ENCODE data around the gene IRX4.
"Not testable (repeated sequence)": the region's sequence is repeated elsewhere in the genome, so short reads cannot be mapped to it uniquely, and the experiment has no call there.

IRX4 gene

DNA sequence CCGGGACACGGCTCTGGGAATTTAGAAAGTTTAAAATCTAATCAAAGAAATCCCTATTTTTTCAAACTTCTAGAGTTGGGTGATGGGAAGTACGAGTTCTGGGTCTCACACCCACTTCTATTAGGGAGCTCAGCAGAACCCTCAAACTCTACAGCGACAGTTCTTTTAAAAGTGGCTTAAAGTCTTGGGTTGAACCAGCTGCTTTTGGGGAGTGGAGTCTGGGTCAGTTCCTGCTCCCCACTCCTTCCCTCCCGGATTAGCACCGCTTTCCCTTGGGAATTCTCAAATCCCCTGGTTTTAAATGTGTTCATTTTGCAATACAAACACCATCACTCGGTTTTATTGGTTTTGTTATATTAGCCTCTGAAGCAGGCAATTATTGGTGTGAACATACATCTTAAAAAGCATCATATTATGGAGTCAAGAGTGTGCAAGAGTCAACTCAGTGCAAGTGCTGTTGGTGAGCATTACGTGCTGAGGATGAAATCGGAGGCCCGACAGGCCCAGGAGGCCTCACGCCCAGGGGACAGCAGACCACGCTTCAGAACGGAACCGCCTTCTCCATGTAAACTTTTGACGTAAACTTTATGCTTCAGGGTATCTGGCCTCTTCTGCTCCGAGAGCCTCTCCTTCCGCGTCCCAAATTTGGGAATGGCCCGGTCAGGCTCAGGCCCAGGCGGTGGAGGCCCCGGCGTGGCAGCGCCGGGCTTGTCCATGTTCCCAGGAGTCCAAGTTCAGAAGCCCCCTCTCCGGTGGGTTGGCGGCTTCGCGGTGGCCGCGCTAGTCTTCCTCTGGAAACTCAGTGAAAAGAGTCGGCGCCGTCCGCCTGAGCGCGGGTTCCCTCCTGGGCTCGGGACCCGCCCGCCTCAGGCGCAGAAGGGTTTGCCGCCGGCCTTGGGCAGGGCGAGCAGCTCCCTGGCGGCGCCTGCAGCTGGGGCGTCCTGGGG is 5.3 kb downstream of the IRX4 start:
- no peak for DNase-seq

DNA sequence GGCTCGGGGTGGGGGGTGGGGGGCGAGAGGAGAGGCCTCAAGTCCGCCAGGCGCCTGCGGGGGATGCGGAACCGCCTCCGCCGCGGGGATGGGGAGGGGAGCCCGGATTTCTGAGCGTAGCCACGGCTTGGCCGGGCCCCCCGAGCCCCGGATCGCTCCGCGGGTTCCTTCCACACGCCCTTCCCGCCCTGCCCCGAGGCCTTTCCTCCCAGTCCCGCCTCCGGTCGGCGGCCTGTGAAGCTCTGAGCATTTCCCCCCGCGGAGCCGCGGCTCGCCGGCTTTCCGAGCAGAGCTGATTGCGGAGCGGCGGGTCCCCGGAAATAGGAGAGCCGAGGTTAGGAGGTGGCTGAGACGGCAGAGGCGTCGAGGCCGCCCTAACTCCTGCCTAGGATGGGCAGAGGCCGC is 6.1 kb downstream of the IRX4 start:
- no peak for DNase-seq

DNA sequence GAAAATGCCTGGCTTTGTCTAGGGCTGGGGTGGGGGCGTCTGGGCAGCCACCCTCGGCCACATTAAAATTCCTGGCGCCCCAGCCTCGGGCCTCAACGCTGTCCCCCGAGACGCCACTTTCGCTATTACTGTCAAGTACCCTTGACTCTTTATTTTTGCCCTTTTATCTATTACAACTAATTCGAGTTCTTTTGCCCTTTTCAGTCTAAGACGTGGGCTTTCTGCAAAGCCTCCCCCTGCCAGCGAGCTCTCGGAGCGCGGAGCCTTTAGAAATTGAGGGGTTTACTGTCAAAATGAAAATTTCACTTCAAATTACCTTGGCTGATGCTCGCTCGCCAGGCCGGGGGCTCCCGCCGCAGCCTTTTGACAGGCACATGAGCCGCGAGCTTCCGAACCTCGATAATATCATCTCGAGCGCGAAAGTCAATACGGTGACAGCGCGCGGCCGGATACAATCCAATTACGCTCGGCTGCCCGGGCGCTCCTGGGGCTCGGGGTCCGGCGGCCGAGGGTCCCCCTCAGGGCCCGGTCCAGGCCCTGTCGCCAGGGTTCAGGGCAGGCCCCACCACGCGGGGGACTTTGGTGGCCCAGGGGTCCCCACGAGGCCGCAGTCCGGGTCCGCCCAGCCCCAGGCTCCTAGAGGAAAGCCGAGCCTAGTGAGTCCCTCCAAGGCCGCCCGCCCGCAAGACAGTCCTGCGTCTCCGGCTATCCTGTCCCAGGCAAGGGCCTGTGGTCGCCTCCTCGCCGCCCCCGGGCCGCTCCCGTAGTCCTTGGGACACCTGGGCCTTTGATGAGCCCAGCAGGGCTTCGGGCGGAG is 6.7 kb downstream of the IRX4 start:
- no peak for DNase-seq

DNA sequence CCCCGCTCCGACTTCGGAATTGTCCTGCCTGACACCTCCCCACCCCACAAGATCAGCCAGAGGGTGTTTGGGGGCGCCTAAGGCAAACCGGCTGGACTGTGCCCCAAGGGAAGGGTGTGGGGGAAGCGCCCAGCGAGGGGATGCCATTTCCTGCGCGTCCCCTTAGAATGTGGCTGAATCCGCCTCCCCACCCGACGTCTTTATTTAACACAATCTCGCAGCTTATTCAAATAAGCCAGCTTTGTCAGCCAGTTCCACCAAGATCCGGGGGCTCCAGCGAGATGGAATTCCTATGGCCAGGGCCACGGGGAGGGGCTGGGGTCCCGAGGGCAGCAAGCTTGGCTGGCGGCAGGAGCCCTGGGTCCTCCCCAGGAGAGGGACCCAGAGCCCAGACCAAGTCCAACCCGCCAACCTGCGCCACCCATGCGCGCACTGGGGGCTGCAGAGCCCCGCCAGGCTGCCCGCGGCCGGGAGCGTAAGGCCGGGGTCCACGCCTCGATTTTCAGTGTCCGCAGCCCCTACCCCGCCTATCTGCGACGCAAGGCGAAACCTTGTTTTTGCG is 7.4 kb downstream of the IRX4 start:
- DNase-seq = no peak

DNA sequence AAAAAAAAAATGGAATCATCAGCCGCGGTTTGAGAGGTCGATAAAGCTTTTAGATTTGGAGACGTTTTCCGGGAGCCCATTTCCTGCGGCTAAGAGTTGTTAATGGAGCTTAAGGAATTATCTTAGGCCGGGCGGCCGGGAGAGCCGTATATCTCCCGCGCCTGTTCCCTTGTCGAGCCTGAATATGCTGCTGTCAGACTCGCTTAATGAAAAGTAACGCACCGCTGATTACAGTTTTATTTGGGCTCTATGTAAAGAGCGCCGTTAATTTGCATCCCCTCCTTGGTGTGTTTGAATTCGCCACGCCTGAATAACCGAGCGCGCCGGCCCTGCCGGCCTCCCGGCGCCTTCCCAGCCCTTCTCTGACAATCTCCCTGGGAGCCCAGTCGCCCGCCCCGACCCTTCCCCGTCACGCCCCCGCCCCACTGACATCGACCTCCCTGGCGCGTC is 7.9 kb downstream of the IRX4 start:
- no peak for DNase-seq

DNA sequence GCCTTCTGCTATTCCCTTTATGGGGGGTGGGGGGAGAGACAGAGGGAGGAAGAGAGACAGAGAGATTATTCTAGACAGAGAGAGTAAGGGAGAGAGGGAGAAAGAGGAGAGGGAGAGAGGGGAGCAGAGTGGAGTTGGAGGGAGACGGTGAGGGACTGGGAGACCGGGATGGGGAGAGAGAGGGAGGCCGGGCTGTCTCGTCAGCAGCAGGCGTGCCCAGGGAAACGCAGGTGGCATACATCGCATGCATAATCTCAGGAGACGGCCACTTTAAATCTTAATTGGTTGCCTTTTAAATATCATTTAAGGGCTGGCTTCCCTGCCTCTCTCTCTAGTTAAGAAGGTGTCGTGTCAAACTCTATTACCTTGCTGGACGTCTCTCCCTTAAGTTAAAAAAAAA is 8.4 kb downstream of the IRX4 start:
- no peak for DNase-seq

DNA sequence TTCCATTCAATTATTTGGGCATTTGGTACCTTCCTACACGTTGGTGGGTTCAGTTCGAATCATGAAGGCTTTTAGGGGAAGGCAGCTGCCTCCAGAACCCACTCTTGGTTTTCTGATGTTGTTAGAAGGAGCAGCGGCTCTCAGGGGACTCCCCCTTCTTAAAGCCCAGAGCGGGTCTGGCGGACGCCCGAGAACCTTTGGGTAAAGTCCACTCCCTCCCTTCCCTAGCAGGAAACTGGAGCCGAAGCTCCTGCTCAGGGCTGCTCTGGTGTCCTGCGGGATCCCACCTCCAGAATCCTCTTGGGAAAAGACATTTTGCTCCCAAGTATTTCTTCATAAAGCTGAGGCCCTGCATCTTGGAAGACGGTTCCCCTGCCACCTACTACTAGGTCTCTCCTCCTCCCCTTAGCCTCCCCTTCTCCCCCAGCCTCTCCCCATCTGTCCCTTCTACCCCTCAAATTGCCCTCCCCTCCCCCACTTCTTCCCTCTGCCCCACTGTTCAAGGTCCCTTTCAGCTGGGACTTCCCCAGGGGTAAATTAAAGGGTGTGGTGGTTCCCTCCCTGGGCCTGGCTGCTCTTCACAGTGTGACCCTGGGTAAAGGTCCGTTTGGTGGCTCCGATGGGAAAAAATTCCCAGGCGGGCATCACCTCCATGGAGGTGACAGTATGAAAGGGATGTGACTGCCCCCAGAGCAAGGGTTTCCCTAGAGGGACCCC is 9.3 kb downstream of the IRX4 start:
- no peak for DNase-seq

DNA sequence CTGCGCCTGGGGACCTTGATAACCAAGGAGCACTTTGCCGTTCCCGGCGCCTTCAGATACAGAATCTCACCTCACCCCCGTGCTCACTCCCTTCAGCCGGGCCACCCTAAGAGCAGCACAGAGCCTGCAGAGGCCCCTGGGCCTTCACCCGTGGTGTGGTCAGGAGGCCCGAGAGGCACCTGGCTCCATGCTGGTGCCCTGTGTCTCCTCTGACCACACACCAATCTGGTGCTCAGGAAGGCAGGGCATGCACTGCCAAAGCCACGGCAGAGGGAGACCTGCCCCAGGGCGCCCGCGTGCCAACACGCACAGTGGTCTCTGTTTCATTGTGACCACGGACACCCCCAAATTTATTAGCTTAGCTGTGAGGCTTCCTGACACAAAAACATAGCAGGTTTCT is 11.3 kb downstream of the IRX4 start:
- DNase-seq = no peak

DNA sequence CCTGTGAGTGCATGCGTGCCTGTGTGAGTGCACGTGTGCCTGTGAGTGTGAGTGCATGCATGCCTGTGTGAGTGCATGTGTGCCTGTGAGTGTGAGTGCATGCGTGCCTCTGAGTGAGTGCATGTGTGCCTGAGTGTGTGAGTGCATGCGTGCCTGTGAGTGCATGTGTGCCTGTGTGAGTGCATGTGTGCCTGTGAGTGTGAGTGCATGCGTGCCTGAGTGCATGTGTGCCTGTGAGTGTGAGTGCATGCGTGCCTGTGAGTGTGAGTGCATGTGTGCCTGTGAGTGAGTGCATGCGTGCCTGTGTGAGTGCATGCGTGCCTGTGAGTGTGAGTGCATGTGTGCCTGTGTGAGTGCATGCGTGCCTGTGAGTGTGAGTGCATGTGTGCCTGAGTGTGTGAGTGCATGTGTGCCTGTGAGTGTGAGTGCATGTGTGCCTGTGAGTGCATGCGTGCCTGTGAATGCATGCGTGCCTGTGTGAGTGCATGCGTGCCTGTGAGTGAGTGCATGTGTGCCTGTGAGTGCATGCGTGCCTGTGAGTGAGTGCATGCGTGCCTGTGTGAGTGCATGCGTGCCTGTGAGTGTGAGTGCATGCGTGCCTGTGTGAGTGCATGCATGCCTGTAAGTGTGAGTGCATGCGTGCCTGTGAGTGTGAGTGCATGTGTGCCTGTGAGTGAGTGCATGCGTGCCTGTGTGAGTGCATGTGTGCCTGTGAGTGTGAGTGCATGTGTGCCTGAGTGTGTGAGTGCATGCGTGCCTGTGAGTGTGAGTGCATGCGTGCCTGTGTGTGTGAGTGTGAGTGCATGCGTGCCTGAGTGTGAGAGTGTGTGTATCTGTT is 12.1 kb downstream of the IRX4 start:
- DNase-seq = not testable (repeated sequence)

DNA sequence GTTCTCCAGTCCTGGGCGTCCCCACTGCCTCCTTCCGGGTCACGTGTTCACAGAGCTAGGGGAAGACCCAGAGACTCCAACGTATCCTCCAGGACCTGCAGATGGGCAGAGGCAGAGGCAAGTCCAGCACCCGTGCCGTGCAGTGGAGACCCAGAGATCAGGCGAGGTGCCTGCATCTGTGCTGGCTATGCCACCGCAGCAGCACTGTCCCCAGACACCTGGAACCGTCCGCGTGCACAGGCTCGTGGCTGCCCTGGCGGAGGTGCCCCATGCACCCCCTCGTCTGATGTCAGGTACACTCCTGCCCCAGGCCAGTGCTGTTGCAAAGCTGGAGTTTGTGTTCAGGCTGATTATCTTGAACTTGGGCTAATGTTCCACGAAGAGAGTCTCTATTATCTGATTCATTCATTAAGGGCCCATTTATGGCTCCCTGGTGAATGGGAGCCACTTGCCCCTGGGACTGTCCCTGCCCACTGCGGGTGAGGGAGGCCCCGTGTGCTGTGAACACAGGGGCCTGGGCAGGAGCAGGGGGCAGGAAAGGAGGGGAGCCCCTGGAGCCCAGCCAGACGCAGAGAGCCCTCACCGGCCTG is 13.7 kb downstream of the IRX4 start:
- DNase-seq = no peak

DNA sequence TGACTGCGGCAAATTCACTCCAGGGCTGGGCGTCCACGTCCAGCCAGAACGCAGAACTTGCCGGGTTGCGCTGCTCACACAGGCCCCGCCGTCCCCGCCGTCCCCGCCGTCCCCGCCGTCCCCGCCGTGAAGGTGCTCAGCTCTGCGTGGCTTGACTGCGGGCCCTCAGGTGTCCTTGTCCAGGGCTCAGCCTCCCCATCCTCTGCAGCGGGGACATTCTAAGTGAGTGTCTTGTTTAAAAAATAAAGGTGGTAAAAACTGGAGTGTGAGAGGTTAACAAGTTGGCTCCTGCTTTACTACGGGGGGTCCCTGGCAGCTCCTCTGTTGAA is 14.9 kb downstream of the IRX4 start:
- no peak for DNase-seq

DNA sequence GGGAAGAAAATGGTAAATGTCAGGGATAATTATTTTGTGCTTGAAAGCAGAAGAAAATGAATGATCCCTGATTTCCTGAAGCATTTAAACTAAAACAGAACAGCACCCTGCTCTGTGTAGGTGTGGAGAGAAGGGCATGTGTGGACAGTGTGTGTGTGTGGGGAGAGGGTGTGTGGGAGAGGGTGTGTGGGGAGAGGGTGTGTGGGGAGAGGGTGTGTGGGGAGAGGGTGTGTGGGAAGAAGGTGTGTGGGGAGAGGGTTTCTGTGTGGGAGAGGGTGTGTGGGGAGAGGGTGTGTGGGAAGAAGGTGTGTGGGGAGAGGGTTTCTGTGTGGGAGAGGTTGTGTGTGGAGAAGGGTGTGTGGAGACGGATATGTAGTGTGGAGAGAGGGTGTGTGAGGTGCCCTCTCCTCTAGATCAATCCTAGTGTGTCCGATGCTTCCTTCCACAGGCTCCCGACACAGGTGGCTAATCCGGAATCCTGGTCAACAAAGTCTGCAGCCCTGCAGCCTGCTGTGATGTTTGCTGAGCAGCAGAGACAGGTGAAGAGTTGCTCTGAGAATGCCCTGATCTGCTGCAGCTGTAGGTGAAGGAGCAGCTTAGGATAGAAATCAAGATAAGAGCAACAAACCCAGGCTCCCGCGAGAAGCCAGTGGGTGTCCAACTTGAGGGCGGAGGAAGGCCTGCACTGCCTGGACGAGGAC is 15.5 kb downstream of the IRX4 start:
- DNase-seq = no peak

DNA sequence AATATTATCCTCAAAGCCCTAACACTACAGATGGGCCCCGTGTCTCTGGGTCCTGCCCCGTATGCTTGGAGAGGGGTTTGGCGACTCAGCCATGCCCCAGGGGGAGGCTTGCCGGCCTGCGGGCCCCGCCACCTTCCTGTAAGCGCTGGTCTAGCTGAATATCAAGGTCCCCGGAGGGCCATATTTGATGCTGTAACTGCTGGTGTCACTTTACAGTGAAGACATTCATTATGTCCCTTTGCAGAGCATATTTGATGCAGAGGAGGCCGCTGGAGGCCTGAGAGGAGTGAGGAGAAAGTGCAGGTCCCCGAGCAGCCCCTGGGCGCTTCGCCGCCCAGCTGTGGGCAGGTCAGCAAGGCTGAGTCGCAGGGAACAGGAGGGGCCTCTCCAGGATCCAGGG is 16.8 kb downstream of the IRX4 start:
- DNase-seq = no peak

DNA sequence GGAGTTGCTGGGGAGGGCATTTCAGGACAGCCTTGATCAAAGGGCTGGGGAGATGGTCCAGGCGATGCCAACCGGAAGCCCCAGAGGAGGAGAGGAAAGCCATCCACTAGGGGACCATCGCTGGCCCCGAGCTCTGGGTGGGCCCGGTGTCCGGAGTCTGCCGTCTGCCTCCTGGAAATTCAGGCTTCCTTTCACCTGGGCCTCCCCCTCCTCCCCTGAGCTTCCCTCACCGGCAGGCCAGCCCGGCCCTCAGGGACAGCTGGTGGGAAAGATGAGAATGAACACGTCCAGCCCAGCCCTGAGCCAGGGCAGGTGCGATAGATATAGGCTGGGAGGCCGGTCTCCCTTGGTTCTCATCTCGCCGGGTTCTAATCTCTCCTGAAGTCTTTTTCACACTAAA is 17.2 kb downstream of the IRX4 start:
- no peak for DNase-seq

DNA sequence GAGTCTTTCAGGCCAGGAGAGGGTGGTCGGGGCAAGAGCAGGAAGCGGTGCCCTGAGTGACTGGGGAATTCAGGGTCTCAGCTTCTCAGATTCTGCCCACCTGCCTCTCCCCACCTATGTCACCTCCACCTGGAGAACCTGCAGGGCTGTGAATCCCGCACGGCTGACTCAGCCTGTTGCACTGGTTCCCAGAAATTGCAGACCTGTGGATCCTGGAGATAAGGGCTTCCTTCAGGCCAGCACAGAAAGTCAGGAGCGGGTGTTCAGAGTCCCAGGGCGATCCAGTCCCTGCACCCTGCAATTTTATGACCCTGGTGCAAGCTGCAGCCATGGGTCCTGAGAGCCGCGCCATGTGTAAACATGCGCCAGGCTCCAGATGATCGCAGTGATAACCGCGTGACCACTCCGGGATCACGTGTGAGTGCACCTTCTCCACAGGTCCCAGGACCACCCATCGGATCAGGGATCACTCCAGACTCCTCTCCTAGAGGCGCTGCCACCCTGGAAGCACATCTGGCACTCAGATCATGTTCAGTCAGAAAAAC is 17.8 kb downstream of the IRX4 start:
- DNase-seq = no peak

DNA sequence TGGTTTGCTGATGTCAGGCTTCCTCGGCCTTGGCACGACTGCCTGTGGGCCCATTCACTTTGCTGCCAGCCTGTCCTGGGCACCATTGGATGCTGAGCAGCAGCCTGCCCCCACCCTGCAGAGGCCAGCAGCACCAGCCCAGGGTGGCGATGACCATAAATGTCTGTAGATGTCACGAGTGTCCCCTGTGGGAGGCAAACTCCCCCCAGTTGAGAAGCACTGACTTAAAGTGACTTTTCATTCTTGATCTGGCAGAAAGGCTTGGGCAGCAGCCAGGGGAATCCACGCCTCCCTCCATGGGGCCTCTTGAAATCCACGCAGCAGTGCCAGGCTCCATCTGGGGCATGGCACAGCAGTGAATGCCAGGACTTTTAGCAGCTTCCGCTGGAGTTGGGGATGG is 21.8 kb downstream of the IRX4 start:
- DNase-seq = no peak

DNA sequence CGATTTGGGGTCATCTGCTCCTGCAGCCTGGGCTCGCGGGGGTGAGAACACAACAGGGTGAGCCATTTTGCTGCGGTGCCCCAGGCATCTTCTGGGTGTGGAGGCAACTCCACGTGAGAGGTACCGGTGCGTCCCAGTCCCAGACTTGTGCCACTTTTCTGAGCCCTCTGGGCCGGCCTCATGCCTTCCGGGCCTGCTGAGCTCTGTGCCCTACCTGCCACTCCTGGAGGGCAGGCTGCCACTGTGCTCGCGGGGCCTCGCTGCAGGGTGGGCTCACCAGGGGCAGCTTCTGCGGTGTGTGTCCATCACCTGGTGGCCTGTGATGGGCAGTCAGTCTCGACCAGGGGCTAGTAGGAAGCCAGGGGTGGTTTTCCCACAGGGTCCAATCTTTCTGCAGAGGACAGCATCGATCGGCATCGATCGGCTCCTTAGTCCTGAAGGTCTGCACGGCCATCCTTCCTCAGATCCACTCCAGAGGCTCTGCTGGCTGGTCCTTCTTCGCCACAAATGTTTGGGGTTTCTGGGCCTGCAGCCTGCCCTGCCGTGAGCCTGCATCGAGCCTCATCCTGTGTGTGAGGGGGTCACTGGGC is 22.6 kb downstream of the IRX4 start:
- no peak for DNase-seq

DNA sequence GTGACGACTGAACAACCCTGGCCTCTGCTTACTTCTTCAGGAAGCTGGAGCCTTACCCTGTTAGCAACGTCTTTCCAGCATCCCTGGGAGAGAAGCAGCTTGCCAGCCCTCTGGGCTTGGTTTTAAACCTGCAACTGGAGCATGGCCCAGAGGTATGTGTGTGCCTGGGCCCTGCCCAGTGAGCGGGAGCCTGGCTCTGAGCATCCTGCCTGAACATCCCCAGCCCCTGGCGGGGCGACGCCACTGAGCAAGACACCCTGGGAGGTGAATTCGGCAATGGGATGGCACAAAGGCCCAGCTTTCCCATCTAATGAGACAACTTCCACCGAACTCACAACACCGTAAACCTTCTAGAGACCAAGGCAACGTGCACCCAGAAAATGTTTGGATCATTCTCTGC is 23.6 kb downstream of the IRX4 start:
- no peak for DNase-seq

DNA sequence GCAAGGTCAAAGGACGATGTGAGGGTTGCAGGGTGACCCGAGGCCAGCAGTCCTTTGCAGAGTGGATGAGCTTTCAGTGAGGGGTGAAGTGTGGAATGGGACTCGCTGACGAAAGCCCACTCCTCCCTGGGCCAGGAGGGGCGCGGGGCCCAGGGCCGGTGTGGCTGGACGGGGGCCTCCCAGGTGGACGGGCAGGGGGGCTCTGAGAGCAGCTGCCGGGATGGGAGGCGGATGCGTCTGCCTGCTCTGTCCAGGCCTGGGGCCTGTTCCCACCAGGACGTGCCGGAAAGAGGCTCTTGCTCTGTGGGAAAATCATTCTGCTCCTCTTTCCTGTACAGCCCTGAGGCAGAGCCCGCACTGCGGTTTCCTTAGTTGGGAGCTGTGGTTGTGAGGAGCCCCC is 24.3 kb downstream of the IRX4 start:
- no peak for DNase-seq

DNA sequence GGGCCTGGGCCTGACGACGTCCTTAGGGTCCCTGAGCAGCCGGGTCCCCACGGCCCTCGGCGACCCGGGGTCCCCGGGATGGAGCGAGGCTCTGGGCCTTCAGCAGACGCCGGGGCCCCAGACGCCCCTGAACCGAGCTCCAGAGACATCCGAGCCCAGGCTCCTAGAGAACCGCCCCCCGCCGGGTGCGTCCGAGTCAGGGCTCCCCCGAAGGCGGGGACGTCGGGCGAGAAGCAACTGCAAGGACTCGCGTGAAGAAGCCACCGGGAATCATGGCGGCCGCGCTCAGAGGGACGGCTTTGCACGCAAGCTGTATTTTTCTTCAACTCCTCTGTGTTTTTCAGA is 25.5 kb downstream of the IRX4 start:
- DNase-seq = no peak

Data from activated CD4-positive, alpha-beta T cell treated with anti-CD3 and anti-CD28 coated beads, Interleukin-10, Interleukin-2, amounts not matched to agents 100 ng/mL and 50 ng/mL, durations not matched to agents 16 hours and 8 hours (primary cell).